Activated CD8-positive, alpha-beta T cell treated with anti-CD3 and anti-CD28 coated beads for 36 hours (primary cell): ENCODE data around the gene ADAM33. TPM values are rescaled to one million over a fixed set of nuclear protein-coding genes. Genes with fewer than 3 reads are reported as not detected.

Source experiments
- ATAC-seq: fragments of 200-7000 bp; cut with Tn5 transposase; one replicate; pipeline ENCODE4 v1.10.0; 2021; ENCODE audit warnings: mild to moderate bottlenecking, moderate library complexity
- CTCF ChIA-PET: fragments of 350-600 bp; sonication (Branson Sonifier 250); formaldehyde crosslinking; loops from one replicate; lab custom pipeline; 2021; ENCODE audit warnings: antibody characterized with exemption; lab: Charles Lee
- POLR2A ChIA-PET: fragments of 350-600 bp; sonication (Branson Sonifier 250); formaldehyde crosslinking; loops from one replicate; lab custom pipeline; 2021; ENCODE audit warnings: antibody characterized with exemption; lab: Charles Lee
- DNase-seq: peaks from one replicate; pipeline ENCODE4 v3.0.0-alpha.2; 2020
- H3K27ac Mint-ChIP-seq: one replicate; pipeline ENCODE4 v1.8.0; 2021; ENCODE audit warnings: mild to moderate bottlenecking, mixed read lengths
- H3K27me3 Mint-ChIP-seq: one replicate; pipeline ENCODE4 v1.8.0; 2021; ENCODE audit warnings: mixed read lengths
- H3K36me3 Mint-ChIP-seq: one replicate; pipeline ENCODE4 v1.8.0; 2021; ENCODE audit warnings: low read depth, mixed read lengths
- H3K4me1 Mint-ChIP-seq: one replicate; pipeline ENCODE4 v1.8.0; 2021; ENCODE audit warnings: low read depth, mixed read lengths
- H3K4me3 Mint-ChIP-seq: one replicate; pipeline ENCODE4 v1.8.0; 2021; ENCODE audit warnings: mild to moderate bottlenecking, moderate library complexity, mixed read lengths
- H3K9me3 Mint-ChIP-seq: one replicate; pipeline ENCODE4 v1.8.0; 2021; ENCODE audit warnings: mixed read lengths
- intact Hi-C: fragments of 100-400 bp; cut with micrococcal nuclease; formaldehyde crosslinking; loops from one replicate; pipeline ENCODE4 v1.10.0; 2022
- total RNA-seq, 2 experiments: library from RNA; stranded (reverse); gene quantifications; one replicate each; pipeline ENCODE4 v1.2.3, GENCODE V29; 2021
- TF ChIP-seq, protein P1 (sequence below): fragments of 200-600 bp; IDR thresholded peaks from one replicate; pipeline ENCODE4 v1.8.0; 2022; ENCODE audit warnings: antibody characterized with exemption, mild to moderate bottlenecking

ADAM33 gene
- total RNA-seq, 2 experiments from 2014 or later = not detected

DNA sequence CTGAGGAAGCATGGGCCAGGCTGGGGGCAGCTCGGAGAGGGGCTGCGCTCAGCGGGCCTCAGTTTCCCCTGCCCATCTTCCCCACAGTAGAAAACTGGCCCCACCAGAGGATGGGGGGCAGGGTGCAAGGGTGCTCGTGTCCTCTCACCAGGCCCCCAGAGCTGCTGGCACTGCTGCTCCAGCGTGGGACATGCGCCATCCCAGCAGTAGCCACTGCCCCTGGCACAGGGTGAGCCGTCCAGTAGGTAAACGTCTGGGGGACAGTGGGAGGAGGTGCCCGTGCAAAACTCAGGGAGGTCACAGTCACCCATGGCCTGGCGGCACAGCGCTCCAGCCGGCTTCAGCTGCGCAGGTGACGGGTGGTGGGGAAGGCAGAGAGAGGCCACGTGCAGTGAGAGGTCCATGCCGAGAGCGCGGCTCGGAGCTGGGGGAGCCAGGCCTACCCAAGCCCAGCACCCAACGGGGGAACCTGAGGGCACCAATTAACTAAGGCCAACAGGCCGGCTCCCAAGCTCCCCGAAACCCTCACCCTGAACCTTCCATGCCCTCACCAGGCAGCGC, 9.7 kb downstream of the ADAM33 start:
- CTCF ChIA-PET = interaction anchor here (1.1 to 2.4 kb wide), 4 partner anchors 24 to 116 kb away, joined by 3 to 10 read pairs (median 4); no protein-coding TSS in a partner anchor
- Mint-ChIP-seq H3K36me3 (no peaks in the 10 kb centered on the region), H3K4me3 (no peak overlapping the region), H3K27ac (no peak overlapping the region), H3K4me1 (peaks cover 6% of the 10 kb centered on the region), H3K27me3 (peaks cover 44% of the 10 kb centered on the region), H3K9me3 (no peaks in the 10 kb centered on the region)
- DNase-seq = no peak
- POLR2A ChIA-PET = interaction anchor here (0.8 to 1.0 kb wide), 2 partner anchors 11 to 18 kb away, joined by 3 read pairs; no protein-coding TSS in a partner anchor
- TF ChIP-seq, protein P1, sequence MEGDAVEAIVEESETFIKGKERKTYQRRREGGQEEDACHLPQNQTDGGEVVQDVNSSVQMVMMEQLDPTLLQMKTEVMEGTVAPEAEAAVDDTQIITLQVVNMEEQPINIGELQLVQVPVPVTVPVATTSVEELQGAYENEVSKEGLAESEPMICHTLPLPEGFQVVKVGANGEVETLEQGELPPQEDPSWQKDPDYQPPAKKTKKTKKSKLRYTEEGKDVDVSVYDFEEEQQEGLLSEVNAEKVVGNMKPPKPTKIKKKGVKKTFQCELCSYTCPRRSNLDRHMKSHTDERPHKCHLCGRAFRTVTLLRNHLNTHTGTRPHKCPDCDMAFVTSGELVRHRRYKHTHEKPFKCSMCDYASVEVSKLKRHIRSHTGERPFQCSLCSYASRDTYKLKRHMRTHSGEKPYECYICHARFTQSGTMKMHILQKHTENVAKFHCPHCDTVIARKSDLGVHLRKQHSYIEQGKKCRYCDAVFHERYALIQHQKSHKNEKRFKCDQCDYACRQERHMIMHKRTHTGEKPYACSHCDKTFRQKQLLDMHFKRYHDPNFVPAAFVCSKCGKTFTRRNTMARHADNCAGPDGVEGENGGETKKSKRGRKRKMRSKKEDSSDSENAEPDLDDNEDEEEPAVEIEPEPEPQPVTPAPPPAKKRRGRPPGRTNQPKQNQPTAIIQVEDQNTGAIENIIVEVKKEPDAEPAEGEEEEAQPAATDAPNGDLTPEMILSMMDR = no peak
- ATAC-seq = no peak
- intact Hi-C loops = no loop called here

DNA sequence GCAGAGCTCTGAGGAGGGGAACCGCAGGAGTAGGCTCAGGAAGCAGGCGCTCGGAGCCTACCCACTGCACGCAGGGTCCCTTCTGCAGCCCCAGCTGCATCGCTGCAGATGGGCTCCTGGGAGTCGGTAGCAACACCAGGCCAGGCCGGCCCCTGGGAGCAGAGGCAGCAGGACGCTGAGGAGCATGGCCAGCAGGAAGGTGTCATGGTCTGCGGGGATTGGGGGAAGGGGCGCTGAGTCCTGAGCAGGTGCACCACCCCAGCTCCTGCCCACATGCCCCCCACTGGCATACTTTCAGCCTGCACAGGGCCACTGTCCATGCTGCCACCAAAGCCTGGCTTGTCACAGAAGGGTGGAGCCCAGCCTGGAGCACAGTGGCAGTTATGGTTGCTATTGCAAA, 10.9 kb downstream of the ADAM33 start:
- peaks cover 14% of the 10 kb centered on the region for H3K4me1 Mint-ChIP-seq
- H3K27me3 Mint-ChIP-seq = peaks cover 40% of the 10 kb centered on the region
- no peak for ATAC-seq
- TF ChIP-seq, protein P1 = no peak
- no peaks in the 10 kb centered on the region for H3K36me3 Mint-ChIP-seq
- no peak overlapping the region for H3K27ac Mint-ChIP-seq
- intact Hi-C loops = no loop called here
- no peak for DNase-seq
- no peaks in the 10 kb centered on the region for H3K9me3 Mint-ChIP-seq
- H3K4me3 Mint-ChIP-seq = no peak overlapping the region
- CTCF ChIA-PET = interaction anchor here (1.7 to 2.4 kb wide), 2 partner anchors 26 to 40 kb away, joined by 5 to 10 read pairs; no protein-coding TSS in a partner anchor
- POLR2A ChIA-PET = interaction anchor here (0.9 to 1.5 kb wide), 2 partner anchors 16 to 28 kb away, joined by 3 read pairs; no protein-coding TSS in a partner anchor

- intact Hi-C loops = no loop called here
- TF ChIP-seq, protein P1 = no peak
- ATAC-seq (no peak), DNase-seq (no peak)
- Mint-ChIP-seq H3K9me3 (no peaks in the 10 kb centered on the region), H3K4me1 (peaks cover 18% of the 10 kb centered on the region), H3K4me3 (no peak overlapping the region), H3K36me3 (no peaks in the 10 kb centered on the region), H3K27me3 (peaks cover 37% of the 10 kb centered on the region), H3K27ac (no peak overlapping the region)
- ChIA-PET CTCF (no interaction called here), POLR2A (interaction anchor here (0.9 to 1.5 kb wide), 2 partner anchors 16 to 28 kb away, joined by 3 read pairs; no protein-coding TSS in a partner anchor)
These were observed 11.3 kb downstream of the ADAM33 start for GRCh38 chr20:3670511-3670910.

DNA sequence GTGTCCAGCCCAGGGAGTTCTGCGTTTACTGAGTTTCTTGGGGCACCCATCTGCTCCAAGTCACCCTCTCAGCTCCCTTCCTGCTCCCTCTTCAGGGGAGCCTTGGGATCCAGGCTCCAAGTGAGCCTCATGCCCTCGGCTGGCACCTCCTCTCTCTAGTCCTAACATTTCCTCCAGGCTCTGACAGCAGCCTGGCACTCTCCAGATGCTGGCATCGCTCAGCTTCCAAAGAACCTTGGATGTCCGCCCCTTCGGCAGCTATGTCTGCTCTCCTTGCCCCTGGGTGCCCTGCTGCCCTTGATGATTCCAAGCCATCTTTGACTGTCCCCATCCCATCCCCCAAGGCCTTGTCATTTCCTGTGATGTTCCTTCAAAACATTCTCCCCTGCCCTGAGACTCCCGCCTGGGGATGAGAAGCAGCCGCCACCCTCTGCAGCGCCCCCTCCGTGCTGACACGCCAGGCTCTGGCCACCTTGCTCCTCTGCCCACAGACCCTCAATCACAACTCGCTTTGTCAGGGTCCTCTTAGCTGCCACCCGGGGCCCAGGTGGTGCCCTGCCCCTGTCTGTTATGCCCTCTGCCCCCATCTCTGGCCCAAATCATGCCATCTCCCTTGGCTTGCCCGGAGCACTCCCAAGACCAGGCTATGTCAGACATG, 12.0 kb downstream of the ADAM33 start:
- TF ChIP-seq, protein P1 = no peak
- Mint-ChIP-seq H3K4me3 (no peak overlapping the region), H3K27ac (no peak overlapping the region), H3K4me1 (peaks cover 24% of the 10 kb centered on the region), H3K9me3 (no peaks in the 10 kb centered on the region), H3K36me3 (no peaks in the 10 kb centered on the region), H3K27me3 (peaks cover 31% of the 10 kb centered on the region)
- ChIA-PET POLR2A (interaction anchor here (1.5 kb wide), 1 partner anchor 17 kb away, joined by 3 read pairs; no protein-coding TSS in a partner anchor), CTCF (no interaction called here)
- no peak for DNase-seq
- intact Hi-C loops = no loop called here
- no peak for ATAC-seq
